OCI-LY3 (cell line): ENCODE data around the gene DECR2.
"Not testable (repeated sequence)": the region's sequence is repeated elsewhere in the genome, so short reads cannot be mapped to it uniquely, and the experiment has no call there.

Experiments used
- H2AFZ ChIP-seq: fragments of 200-600, 300-600 bp; shearing (Covaris generic); 2 replicates; pipeline ENCODE4 v1.6.0; 2014; ENCODE audit warnings: antibody characterized with exemption, low read depth, low read length
- H3K27ac ChIP-seq: fragments of 200-600, 300-600 bp; sonication (generic); 2 replicates; pipeline ENCODE4 v1.5.1; 2014; ENCODE audit warnings: mild to moderate bottlenecking, low read length, moderate library complexity, mixed read lengths
- H3K27me3 ChIP-seq: fragments of 200-600, 300-600 bp; sonication (generic); 2 replicates; pipeline ENCODE4 v1.6.1; 2014; ENCODE audit warnings: low read depth, low read length, mixed read lengths
- H3K36me3 ChIP-seq: fragments of 200-600, 300-600 bp; sonication (generic); replicated peaks from 2 replicates; pipeline ENCODE3; 2014; ENCODE audit warnings: low read depth, low read length, mixed read lengths
- H3K4me1 ChIP-seq: fragments of 300-600, 200-600 bp; sonication (generic); 2 replicates; pipeline ENCODE4 v1.6.1; 2014; ENCODE audit warnings: low read length, mixed read lengths
- H3K4me2 ChIP-seq: fragments of 200-600, 300-600 bp; sonication (generic); 2 replicates; pipeline ENCODE4 v1.6.1; 2014; ENCODE audit warnings: low read length, mixed read lengths
- H3K4me3 ChIP-seq: fragments of 300-600, 200-600 bp; sonication (generic); 2 replicates; pipeline ENCODE4 v1.5.1; 2014; ENCODE audit warnings: antibody characterized with exemption, mild to moderate bottlenecking, low read length, moderate library complexity
- H3K79me2 ChIP-seq: fragments of 300-600, 200-600 bp; shearing (Covaris generic); 2 replicates; pipeline ENCODE4 v1.6.1; 2014; ENCODE audit warnings: mild to moderate bottlenecking, low read length, mixed read lengths
- H3K9ac ChIP-seq: fragments of 300-600, 200-600 bp; shearing (Covaris generic); 2 replicates; pipeline ENCODE4 v1.6.0; 2014; ENCODE audit warnings: mild to moderate bottlenecking, low read length, moderate library complexity
- H3K9me3 ChIP-seq: fragments of 200-600, 300-600 bp; shearing (Covaris generic); 2 replicates; pipeline ENCODE4 v1.6.1; 2014; ENCODE audit warnings: low read length, mixed read lengths; ENCODE audit not compliant: insufficient read depth
- H4K20me1 ChIP-seq: fragments of 200-600, 300-600 bp; sonication (generic); 2 replicates; pipeline ENCODE4 v1.6.1; 2016; ENCODE audit warnings: low read length, mixed read lengths; ENCODE audit not compliant: insufficient read depth
- CTCF ChIP-seq: fragments of 200-600, 300-600 bp; sonication (generic); IDR thresholded peaks from 2 replicates; pipeline ENCODE4 v1.5.1; 2014; ENCODE audit warnings: antibody characterized with exemption, low read length, low read depth
- EZH2phosphoT487 ChIP-seq: fragments of 200-600 bp; shearing (Covaris generic); IDR thresholded peaks from 2 replicates; pipeline ENCODE4 v1.6.1; 2018; ENCODE audit warnings: antibody characterized with exemption, mixed run types, low read depth

The DECR2 gene

GRCh38 chr16:410516-411178 is 9.0 kb downstream of the DECR2 start:
- Histone ChIP-seq H3K4me3 (no peak overlapping the region), H3K27ac (no peak overlapping the region), H4K20me1 (no peaks in the 10 kb centered on the region), H3K27me3 (no peaks in the 10 kb centered on the region), H3K79me2 (no peaks in the 10 kb centered on the region), H2AFZ (no peak overlapping the region), H3K9me3 (no peaks in the 10 kb centered on the region), H3K4me1 (no peaks in the 10 kb centered on the region), H3K4me2 (no peak overlapping the region), H3K9ac (no peak overlapping the region), H3K36me3 (no peaks in the 10 kb centered on the region)
- TF ChIP-seq EZH2phosphoT487 (no peak), CTCF (no peak)

GRCh38 chr16:411576-412265 is 10.0 kb downstream of the DECR2 start:
- Histone ChIP-seq H3K27ac (no peak overlapping the region), H3K4me3 (no peak overlapping the region), H3K4me2 (no peak overlapping the region), H3K36me3 (no peaks in the 10 kb centered on the region), H3K79me2 (no peaks in the 10 kb centered on the region), H4K20me1 (no peaks in the 10 kb centered on the region), H3K4me1 (no peaks in the 10 kb centered on the region), H3K9me3 (no peaks in the 10 kb centered on the region), H2AFZ (no peak overlapping the region), H3K9ac (no peak overlapping the region), H3K27me3 (no peaks in the 10 kb centered on the region)
- TF ChIP-seq EZH2phosphoT487 (no peak), CTCF (no peak)

GRCh38 chr16:414395-415169 is 12.9 kb downstream of the DECR2 start:
- TF ChIP-seq CTCF: no peak
- TF ChIP-seq EZH2phosphoT487: no peak
- no peak overlapping the region for H3K9ac ChIP-seq

GRCh38 chr16:415170-415498 is 13.4 kb downstream of the DECR2 start:
- not testable (repeated sequence) for H3K9ac ChIP-seq, H3K27me3 ChIP-seq, H3K4me1 ChIP-seq, H3K79me2 ChIP-seq, H3K4me2 ChIP-seq, H3K9me3 ChIP-seq, H2AFZ ChIP-seq, H4K20me1 ChIP-seq, H3K36me3 ChIP-seq, H3K27ac ChIP-seq, H3K4me3 ChIP-seq

More at GRCh38 chr16:414395-415169, 12.9 kb downstream of the DECR2 start:
- H3K36me3 ChIP-seq: no peaks in the 10 kb centered on the region
- H3K4me2 ChIP-seq: no peak overlapping the region
- no peak overlapping the region for H3K4me3 ChIP-seq
- no peaks in the 10 kb centered on the region for H3K27me3 ChIP-seq
- no peaks in the 10 kb centered on the region for H3K79me2 ChIP-seq
- no peak overlapping the region for H3K27ac ChIP-seq
- no peak overlapping the region for H2AFZ ChIP-seq
- no peaks in the 10 kb centered on the region for H3K4me1 ChIP-seq
- H4K20me1 ChIP-seq: no peaks in the 10 kb centered on the region
- no peaks in the 10 kb centered on the region for H3K9me3 ChIP-seq

- Histone ChIP-seq H3K27me3 (peaks cover 11% of the 10 kb centered on the region), H3K4me1 (peaks cover 14% of the 10 kb centered on the region), H3K79me2 (peaks cover 12% of the 10 kb centered on the region)
- not testable (repeated sequence) for H3K27ac ChIP-seq, H3K9ac ChIP-seq, H2AFZ ChIP-seq, H4K20me1 ChIP-seq, H3K36me3 ChIP-seq, H3K4me3 ChIP-seq, H3K9me3 ChIP-seq, H3K4me2 ChIP-seq
These were observed 20.5 kb downstream of the DECR2 start for GRCh38 chr16:422179-422578.
